Hematopoietic multipotent progenitor cell treated with erythropoietin and hydrocortisone succinate and interleukin-3 and kit ligand, for 4 days (in vitro differentiated cells): ENCODE results near the gene MRPS35.
"Not testable (repeated sequence)": the region's sequence is repeated elsewhere in the genome, so short reads cannot be mapped to it uniquely, and the experiment has no call there.

Experiments
- DNase-seq: peaks from one replicate; pipeline ENCODE4 v3.0.0-alpha.2; 2015

MRPS35 gene

GRCh38 chr12:27709212-27709931, 1.3 kb upstream of the MRPS35 start:
- DNase-seq: no peak

DNA sequence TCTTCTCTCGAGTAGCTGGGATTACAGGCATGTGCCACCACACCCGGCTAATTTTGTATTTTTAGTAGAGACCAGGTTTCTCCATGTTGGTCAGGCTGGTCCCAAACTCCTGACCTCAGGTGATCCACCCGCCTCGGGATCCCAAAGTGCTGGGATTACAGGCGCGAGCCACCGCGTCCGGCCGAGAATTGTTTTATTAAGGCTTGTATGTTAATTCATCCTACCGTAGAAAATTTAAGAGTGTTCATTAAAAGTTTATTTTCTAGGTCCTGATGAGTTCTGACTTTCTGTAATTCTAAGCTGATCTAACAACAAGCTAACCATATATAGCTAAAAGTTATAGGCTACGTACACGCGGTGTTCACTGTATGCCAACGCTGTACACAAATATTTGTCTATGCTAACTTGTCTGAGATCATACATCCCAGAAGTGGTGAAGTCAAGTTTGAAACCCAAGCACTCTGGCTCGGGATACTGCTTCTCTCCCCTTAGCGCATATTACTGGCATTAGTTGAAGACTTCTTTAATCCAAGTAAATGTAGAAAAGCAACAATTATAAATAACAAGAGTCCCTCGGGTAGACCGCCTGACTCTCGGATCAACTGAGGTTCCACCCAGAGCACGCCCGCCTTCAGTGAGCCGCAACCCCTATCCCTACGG, 570 bp upstream of the MRPS35 start:
- DNase-seq: peak; percentile 65

- DNase-seq: peak; percentile 55
These were observed 668 bp downstream of the MRPS35 start for GRCh38 chr12:27711317-27711682.

GRCh38 chr12:27711967-27712366, 1.3 kb downstream of the MRPS35 start:
- DNase-seq: peak; percentile 12

GRCh38 chr12:27723212-27723611, 12.6 kb downstream of the MRPS35 start:
- no peak for DNase-seq

DNA sequence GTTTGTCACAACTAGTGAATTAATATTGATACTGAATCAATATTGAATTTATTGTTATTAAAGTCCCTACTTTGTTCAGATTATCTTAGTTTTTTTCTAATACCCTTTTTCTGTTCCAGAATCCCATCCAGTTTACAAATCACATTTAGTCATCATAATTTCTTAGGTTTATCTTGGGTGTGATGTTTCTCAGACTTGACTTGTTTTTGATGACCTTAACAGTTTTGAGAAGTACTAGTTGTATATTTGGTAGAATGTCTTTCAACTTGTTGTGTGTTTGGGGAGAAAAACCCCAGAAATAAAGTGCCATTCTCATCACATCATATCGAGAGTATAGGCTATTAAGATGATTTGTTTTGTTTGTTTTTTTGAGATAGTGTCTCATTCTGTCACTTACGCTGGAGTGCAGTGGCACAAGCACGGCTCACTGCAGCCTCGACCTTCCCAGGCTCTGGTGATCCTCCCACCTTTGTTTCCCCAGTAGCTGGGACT, 19.5 kb downstream of the MRPS35 start:
- no peak for DNase-seq

DNA sequence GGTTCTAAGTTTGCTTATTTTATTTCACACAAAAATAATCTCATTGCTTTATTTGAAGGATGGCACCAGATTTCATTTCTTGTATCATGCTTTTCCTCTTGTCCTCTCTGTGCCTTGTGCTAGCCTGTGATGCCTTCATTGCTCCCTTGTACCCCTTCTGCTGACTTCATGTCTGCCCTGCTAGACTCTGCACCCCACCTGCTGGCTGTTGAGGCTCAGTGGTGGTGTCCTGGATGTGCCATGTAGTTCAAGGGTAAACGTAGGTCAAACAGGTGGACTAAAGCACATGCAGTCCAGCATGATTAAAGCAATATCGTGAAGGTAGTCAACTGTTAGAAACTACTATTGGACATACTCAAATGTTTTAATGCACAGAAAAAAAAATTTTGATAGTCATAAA, 21.6 kb downstream of the MRPS35 start:
- DNase-seq: peak; percentile 51

GRCh38 chr12:27733052-27733656, 22.5 kb downstream of the MRPS35 start:
- DNase-seq: peak; percentile 73

- DNase-seq: no peak
These were observed 23.2 kb downstream of the MRPS35 start for GRCh38 chr12:27733791-27734190.

DNA sequence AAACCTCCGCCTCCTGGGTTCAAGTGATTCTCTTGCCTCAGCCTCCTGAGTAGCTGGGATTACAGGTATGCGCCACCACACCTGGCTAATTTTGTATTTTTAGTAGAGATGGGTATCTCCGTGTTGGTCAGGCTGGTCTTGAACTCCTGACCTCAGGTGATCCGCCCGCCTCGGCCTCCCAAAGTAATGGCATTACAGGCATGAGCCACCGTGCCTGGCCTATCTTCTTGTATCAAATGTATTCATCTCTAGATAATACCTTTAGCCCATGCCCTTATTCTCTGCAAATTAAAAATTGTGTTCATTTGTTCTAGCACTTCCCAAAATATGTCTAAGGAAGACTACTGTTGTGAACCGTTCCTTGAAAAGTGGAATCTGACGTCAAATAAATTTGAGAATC, 23.7 kb downstream of the MRPS35 start:
- DNase-seq: not testable (repeated sequence)

DNA sequence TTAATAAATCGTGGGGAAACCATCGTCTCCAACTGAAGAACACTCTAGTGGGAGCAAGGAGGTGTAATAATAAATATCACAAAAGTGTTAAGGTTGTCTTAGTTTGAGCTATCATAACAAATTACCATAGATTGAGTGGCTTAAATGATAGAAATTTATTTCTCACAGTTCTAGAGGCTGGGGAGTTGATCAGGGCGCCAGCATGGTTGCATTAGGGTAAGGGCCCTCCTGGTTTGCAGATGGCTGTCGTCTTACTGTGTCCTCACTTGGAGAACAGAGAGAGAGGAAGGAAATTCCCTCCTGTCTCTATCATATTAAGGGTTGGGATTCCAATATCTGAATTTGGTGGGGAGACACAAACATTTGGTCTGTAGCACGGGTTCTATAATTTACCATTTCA, 33.0 kb downstream of the MRPS35 start:
- no peak for DNase-seq

DNA sequence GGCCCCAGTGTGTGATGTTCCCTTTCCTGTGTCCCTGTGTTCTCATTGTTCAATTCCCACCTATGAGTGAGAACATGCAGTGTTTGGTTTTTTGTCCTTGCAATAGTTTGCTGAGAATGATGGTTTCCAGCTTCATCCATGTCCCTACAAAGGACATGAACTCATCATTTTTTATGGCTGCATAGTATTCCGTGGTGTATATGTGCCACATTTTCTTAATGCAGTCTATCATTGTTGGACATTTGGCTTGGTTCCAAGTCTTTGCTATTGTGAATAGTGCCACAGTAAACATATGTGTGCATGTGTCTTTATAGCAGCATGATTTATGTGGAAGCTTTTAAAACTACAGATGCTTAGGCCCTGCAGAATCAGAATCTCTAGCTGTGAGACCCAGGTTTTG, 35.1 kb downstream of the MRPS35 start:
- not testable (repeated sequence) for DNase-seq

GRCh38 chr12:27747111-27747820, 36.6 kb downstream of the MRPS35 start:
- no peak for DNase-seq

DNA sequence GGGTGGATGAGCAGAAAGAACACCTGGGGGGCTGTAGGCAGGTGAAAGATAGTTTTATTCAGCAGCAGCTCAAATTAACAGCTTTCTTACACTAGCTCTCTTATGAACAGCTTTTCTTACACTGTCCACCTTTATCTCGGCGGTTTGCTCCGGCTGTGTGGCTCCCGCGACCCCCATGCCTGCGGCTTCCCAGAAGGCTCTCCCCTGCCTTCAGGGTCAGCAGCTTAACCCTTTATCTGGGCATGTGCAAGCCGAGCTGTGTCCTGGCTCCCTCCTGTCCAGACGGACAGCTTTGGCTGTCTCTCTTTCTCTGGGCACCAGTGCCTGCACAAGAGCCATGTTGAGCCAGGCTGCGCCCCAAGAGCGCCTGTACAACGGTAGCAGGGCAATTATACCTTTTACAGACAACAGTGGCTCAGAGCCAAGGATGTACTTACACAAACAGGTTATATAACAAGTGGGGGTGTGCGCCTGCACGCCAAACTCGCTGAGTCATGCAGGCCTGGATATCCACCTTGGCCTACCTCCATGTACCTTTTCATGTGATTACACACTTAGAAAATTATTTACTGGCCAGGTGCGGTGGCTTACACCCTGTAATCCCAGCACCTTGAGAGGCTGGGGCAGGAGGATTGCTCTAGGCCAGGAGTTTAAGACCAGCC, 40.9 kb downstream of the MRPS35 start:
- DNase-seq: no peak

DNA sequence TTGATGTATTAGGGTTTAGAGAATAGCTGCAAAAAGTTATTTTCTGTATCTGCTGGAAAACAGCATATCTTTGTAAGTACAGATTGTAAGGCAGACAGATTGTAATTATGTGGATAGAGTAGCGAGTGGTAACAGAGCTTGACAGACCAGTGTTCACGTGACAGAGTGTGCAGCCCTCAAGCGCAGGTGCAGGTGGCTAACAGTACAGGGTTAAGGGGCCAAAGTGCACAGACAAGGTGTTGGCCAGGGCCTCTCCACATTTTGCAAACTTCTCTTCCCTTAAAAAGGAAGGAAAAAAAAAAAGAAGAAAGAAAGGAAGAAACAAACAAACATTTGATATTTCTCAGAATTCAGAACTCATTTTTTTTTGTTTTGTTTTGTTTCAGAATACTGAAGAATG, 44.2 kb downstream of the MRPS35 start:
- no peak for DNase-seq

DNA sequence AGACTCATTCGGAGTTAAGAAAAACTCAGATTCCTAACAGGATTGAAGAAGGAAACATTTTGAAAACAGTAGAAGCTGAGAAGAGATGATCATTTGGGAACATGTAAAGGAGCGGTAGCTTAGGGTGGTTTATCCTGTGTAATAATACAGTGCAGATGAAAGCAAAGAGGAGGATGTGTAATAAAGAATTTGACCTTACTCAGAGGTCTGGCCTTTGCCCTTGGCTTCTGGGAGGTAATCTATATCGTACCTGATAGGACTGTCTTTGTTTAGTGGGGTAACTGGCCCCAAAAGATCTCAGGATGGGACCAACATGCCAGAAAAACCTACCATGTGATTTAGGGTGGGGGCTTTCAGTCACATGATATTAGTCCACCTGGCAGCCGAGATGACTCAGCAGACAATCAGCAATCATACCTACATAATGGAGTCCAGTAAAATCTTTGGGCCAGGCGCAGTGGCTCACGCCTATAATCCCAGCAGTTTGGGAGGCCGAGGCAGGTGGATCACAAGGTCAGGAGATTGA, 46.1 kb downstream of the MRPS35 start:
- no peak for DNase-seq

DNA sequence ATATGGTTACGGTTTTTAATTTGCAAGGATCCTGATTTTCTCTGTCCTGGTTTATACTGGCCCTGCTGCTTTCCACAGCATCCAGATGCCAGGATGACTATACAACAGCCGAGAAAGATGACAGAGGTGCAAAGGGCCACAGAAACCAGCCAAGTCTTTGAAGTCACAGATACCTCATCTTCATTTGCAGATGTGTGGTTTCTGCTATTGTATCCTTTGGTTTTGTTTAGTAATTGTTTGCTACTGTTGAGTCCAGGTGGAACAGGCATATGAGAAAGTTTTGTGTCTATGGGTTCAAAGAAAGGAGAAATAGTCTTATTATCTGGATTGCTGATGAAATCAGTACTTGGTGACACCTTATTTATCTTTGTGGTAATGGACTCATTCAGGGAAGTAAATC, 52.1 kb downstream of the MRPS35 start:
- DNase-seq: no peak

DNA sequence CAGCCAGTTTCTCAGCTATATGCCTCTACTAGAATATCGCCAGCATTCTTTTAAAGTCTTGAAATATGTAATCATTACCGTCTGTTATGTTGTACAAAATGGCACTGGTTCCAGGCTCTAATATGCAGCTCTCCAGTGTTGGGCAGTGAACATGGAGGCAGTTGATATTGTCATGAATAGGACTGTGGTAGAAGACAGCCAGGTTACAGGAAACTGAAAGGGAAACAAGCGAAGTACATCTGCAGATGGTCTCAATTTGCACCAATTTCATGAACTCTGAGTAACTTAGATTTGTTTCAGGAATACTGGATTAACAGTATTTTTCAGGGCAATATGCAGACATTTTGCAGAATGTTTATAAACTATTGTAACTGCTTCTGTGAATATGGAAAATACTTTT, 56.0 kb downstream of the MRPS35 start:
- no peak for DNase-seq

- DNase-seq: no peak
These were observed 58.6 kb downstream of the MRPS35 start for GRCh38 chr12:27769142-27769673.

- DNase-seq: no peak
These were observed 61.1 kb downstream of the MRPS35 start for GRCh38 chr12:27771481-27772327.

GRCh38 chr12:27772328-27773049, 61.9 kb downstream of the MRPS35 start:
- no peak for DNase-seq
